DND-41 (cell line): ENCODE results near the gene EGFLAM.

ENCODE experiments used
- ATAC-seq: fragments of 200-7000 bp; cut with Tn5 transposase; 3 replicates; pipeline ENCODE4 v1.9.1; 2021; ENCODE audit warnings: low read depth; ENCODE audit not compliant: insufficient read depth
- DNase-seq: peaks from one replicate; pipeline ENCODE4 v3.0.0-alpha.2; 2020
- H2AFZ ChIP-seq: 2 replicates; pipeline ENCODE4 v1.6.0; 2012; ENCODE audit warnings: low read depth, low read length
- H3K27ac ChIP-seq: 2 replicates; pipeline ENCODE4 v1.5.1; 2012; ENCODE audit warnings: low read length, inconsistent platforms
- H3K27me3 ChIP-seq: fragments of 200-600 bp; sonication (generic); 2 replicates; pipeline ENCODE4 v1.6.0; 2012; ENCODE audit warnings: low read length, mild to moderate bottlenecking, inconsistent platforms; ENCODE audit not compliant: insufficient read depth, poor library complexity
- H3K36me3 ChIP-seq: 2 replicates; pipeline ENCODE4 v1.5.1; 2012; ENCODE audit warnings: low read length, inconsistent platforms; ENCODE audit not compliant: insufficient read depth
- H3K4me1 ChIP-seq: 2 replicates; pipeline ENCODE4 v1.5.1; 2012; ENCODE audit warnings: mild to moderate bottlenecking, low read length; ENCODE audit not compliant: insufficient read depth
- H3K4me2 ChIP-seq: 2 replicates; pipeline ENCODE4 v1.6.0; 2012; ENCODE audit warnings: mild to moderate bottlenecking, moderate library complexity, low read length, inconsistent platforms; ENCODE audit not compliant: insufficient read depth
- H3K4me3 ChIP-seq, 2 experiments: fragments of 200-600 bp in 1 of 2; shearing (Covaris generic) in 1 of 2; 2 replicates each; pipeline ENCODE4 v1.5.1; 2012 to 2016; ENCODE audit warnings: inconsistent platforms in 2 of 2, low read length in 2 of 2, mild to moderate bottlenecking in 2 of 2, low read depth in 1 of 2, moderate library complexity in 1 of 2
- H3K79me2 ChIP-seq: 2 replicates; pipeline ENCODE4 v1.6.0; 2012; ENCODE audit warnings: low read length, inconsistent platforms; ENCODE audit not compliant: insufficient read depth
- H3K9ac ChIP-seq: 2 replicates; pipeline ENCODE4 v1.6.0; 2012; ENCODE audit warnings: low read depth, mild to moderate bottlenecking, inconsistent platforms, low read length, moderate library complexity
- H3K9me3 ChIP-seq: 2 replicates; pipeline ENCODE4 v1.5.1; 2012; ENCODE audit warnings: low read length, moderate library complexity, mild to moderate bottlenecking, inconsistent platforms; ENCODE audit not compliant: insufficient read depth, severe bottlenecking
- H4K20me1 ChIP-seq: 2 replicates; pipeline ENCODE4 v1.6.0; 2012; ENCODE audit warnings: low read length; ENCODE audit not compliant: insufficient read depth
- CTCF ChIP-seq: IDR thresholded peaks from 2 replicates; pipeline ENCODE4 v1.5.1; 2012; ENCODE audit warnings: borderline replicate concordance, low read length, moderate library complexity, mild to moderate bottlenecking; ENCODE audit not compliant: poor library complexity, severe bottlenecking; ENCODE audit errors: extremely low read depth
- EZH2 ChIP-seq: IDR thresholded peaks from 3 replicates; pipeline ENCODE4 v1.6.1; 2012; ENCODE audit warnings: borderline replicate concordance, low read depth, mild to moderate bottlenecking, moderate library complexity, low read length, inconsistent platforms; ENCODE audit not compliant: severe bottlenecking

Gene EGFLAM

GRCh38 chr5:38265546-38266179 is 7.3 kb downstream of the EGFLAM start:
- TF ChIP-seq CTCF (peak; percentile 79), EZH2 (no peak)
- H3K4me1 ChIP-seq = no peaks in the 10 kb centered on the region
- H3K4me2 ChIP-seq = no peak overlapping the region
- H3K27me3 ChIP-seq = peaks cover 6% of the 10 kb centered on the region
- DNase-seq (peak; percentile 68), ATAC-seq (peak; percentile 98)
- H3K36me3 ChIP-seq = no peaks in the 10 kb centered on the region
- no peaks in the 10 kb centered on the region for H4K20me1 ChIP-seq
- H3K9me3 ChIP-seq = no peaks in the 10 kb centered on the region
- H3K4me3 ChIP-seq = no peak overlapping the region
- H2AFZ ChIP-seq = no peak overlapping the region
- H3K79me2 ChIP-seq = no peaks in the 10 kb centered on the region
- no peak overlapping the region for H3K27ac ChIP-seq
- H3K9ac ChIP-seq = no peak overlapping the region

GRCh38 chr5:38267372-38267771 is 9.0 kb downstream of the EGFLAM start:
- no peak for ATAC-seq
- H4K20me1 ChIP-seq = no peaks in the 10 kb centered on the region
- H3K9me3 ChIP-seq = no peaks in the 10 kb centered on the region
- no peak overlapping the region for H2AFZ ChIP-seq
- no peak for DNase-seq
- no peak overlapping the region for H3K4me3 ChIP-seq
- TF ChIP-seq CTCF = no peak
- TF ChIP-seq EZH2 = no peak
- H3K27ac ChIP-seq = no peak overlapping the region
- H3K4me2 ChIP-seq = no peak overlapping the region
- no peak overlapping the region for H3K9ac ChIP-seq
- no peaks in the 10 kb centered on the region for H3K4me1 ChIP-seq
- no peaks in the 10 kb centered on the region for H3K79me2 ChIP-seq
- H3K36me3 ChIP-seq = no peaks in the 10 kb centered on the region
- no peaks in the 10 kb centered on the region for H3K27me3 ChIP-seq

- H2AFZ ChIP-seq = no peak overlapping the region
- DNase-seq (no peak), ATAC-seq (no peak)
- no peaks in the 10 kb centered on the region for H3K27me3 ChIP-seq
- H3K4me1 ChIP-seq = no peaks in the 10 kb centered on the region
- TF ChIP-seq CTCF = no peak
- TF ChIP-seq EZH2 = no peak
- peaks cover 5% of the 10 kb centered on the region for H3K9me3 ChIP-seq
- H3K36me3 ChIP-seq = no peaks in the 10 kb centered on the region
- H3K4me3 ChIP-seq = no peak overlapping the region
- no peak overlapping the region for H3K9ac ChIP-seq
- no peak overlapping the region for H3K27ac ChIP-seq
- H4K20me1 ChIP-seq = no peaks in the 10 kb centered on the region
- no peaks in the 10 kb centered on the region for H3K79me2 ChIP-seq
- no peak overlapping the region for H3K4me2 ChIP-seq
Measured at GRCh38 chr5:38273626-38274025, 15.3 kb downstream of the EGFLAM start.

GRCh38 chr5:38274370-38274769 is 16.0 kb downstream of the EGFLAM start:
- TF ChIP-seq CTCF = no peak
- TF ChIP-seq EZH2 = no peak
- no peak overlapping the region for H3K27ac ChIP-seq

More at GRCh38 chr5:38274370-38274769, 16.0 kb downstream of the EGFLAM start:
- H2AFZ ChIP-seq = no peak overlapping the region
- no peaks in the 10 kb centered on the region for H3K27me3 ChIP-seq
- H3K4me2 ChIP-seq = no peak overlapping the region
- no peaks in the 10 kb centered on the region for H3K36me3 ChIP-seq
- peaks cover 5% of the 10 kb centered on the region for H3K9me3 ChIP-seq
- no peaks in the 10 kb centered on the region for H4K20me1 ChIP-seq
- H3K4me1 ChIP-seq = no peaks in the 10 kb centered on the region
- no peak for DNase-seq
- no peaks in the 10 kb centered on the region for H3K79me2 ChIP-seq
- no peak for ATAC-seq
- H3K4me3 ChIP-seq = no peak overlapping the region
- no peak overlapping the region for H3K9ac ChIP-seq
